Measurements from ENCODE around the gene IQGAP2. TPM values are rescaled to one million over a fixed set of nuclear protein-coding genes. Genes with fewer than 3 reads are reported as not detected.

Gene IQGAP2
- total RNA-seq, 1 donor from 2014 or later, result 8.8 TPM

DNA sequence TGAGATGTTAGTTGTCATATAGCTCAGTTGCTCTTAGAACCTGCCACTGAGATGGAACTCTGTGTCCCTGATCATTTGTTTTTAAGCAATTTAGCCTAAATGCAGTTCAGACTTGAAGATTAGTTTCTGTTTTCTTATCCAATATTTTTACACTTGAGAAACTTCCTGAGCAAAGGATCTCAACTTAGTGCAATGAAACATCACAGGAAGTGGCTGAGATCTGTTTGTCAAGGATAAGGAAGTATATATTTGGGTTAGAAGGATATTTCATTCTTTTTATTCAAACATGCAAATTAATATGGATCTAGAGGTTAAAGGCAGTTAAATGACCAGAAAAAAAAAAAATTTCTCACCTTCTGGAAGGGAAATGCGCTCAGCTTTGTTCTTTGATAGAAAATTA, 293.2 kb downstream of the IQGAP2 start:
- H3K27ac Mint-ChIP-seq (ENCODE audit: unreplicated experiment), result peak overlapping the region; percentile 79
- no peak for DNase-seq (ENCODE audit: extremely low spot score, unreplicated experiment)
- H3K9me3 Mint-ChIP-seq (ENCODE audit: unreplicated experiment), result no peaks in the 10 kb centered on the region
- TF ChIP-seq, protein P1, sequence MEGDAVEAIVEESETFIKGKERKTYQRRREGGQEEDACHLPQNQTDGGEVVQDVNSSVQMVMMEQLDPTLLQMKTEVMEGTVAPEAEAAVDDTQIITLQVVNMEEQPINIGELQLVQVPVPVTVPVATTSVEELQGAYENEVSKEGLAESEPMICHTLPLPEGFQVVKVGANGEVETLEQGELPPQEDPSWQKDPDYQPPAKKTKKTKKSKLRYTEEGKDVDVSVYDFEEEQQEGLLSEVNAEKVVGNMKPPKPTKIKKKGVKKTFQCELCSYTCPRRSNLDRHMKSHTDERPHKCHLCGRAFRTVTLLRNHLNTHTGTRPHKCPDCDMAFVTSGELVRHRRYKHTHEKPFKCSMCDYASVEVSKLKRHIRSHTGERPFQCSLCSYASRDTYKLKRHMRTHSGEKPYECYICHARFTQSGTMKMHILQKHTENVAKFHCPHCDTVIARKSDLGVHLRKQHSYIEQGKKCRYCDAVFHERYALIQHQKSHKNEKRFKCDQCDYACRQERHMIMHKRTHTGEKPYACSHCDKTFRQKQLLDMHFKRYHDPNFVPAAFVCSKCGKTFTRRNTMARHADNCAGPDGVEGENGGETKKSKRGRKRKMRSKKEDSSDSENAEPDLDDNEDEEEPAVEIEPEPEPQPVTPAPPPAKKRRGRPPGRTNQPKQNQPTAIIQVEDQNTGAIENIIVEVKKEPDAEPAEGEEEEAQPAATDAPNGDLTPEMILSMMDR (IDR thresholded peaks at IDR 0.05), result no peak
- H3K4me1 Mint-ChIP-seq (ENCODE audit: unreplicated experiment), result peaks cover 47% of the 10 kb centered on the region
- H3K27me3 Mint-ChIP-seq (ENCODE audit: unreplicated experiment), result no peaks in the 10 kb centered on the region
- H3K36me3 Mint-ChIP-seq (ENCODE audit: unreplicated experiment), result no peaks in the 10 kb centered on the region
- H3K4me3 Mint-ChIP-seq (ENCODE audit: unreplicated experiment), result no peak overlapping the region

DNA sequence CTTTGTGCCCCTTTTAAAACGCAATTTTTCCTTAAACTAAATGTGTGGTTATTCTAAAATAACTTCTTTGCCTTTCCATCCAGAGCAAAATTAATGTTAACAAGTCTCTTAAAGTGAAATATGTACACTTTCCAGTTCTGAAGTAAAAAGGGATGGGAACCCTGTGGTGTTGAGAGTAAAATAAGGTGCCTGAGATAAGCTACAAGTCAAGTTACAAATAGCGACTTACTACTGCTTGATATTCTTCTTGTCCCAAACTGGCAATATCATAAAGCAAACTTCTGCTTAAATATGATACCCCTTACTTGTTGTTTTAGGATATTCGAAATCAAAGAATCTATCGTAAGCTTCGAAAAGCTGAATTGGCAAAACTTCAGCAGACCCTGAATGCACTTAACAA, 294.6 kb downstream of the IQGAP2 start:
- no peaks in the 10 kb centered on the region for H3K27me3 Mint-ChIP-seq (ENCODE audit: unreplicated experiment)

DNA sequence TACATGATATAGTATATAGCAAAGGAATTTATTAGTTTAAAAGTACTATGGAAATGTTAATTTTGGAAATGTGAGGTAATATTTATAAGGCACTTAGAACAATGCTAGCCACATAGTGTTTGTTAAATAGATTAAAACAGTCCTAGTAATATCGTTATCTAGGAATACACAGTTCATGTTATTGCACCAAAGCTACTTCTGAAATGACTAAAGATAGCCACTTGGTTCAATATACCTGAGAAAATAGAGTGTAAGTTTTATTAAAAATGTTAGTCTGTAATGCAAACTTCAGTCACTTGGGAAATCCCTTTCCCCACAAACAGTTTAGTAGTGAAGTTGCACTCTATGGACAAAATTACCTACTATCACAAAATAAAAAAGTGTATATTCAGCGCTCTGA, 297.5 kb downstream of the IQGAP2 start:
- peaks cover 37% of the 10 kb centered on the region for H3K4me1 Mint-ChIP-seq (ENCODE audit: unreplicated experiment)
- peaks cover 2% of the 10 kb centered on the region for H3K36me3 Mint-ChIP-seq (ENCODE audit: unreplicated experiment)
- DNase-seq (ENCODE audit: extremely low spot score, unreplicated experiment), result no peak
- no peaks in the 10 kb centered on the region for H3K27me3 Mint-ChIP-seq (ENCODE audit: unreplicated experiment)
- no peaks in the 10 kb centered on the region for H3K9me3 Mint-ChIP-seq (ENCODE audit: unreplicated experiment)
- TF ChIP-seq, protein P1 (IDR thresholded peaks at IDR 0.05), result no peak
- no peak overlapping the region for H3K27ac Mint-ChIP-seq (ENCODE audit: unreplicated experiment)
- no peak overlapping the region for H3K4me3 Mint-ChIP-seq (ENCODE audit: unreplicated experiment)

More for the DNA sequence above, 294.6 kb downstream of the IQGAP2 start:
- Mint-ChIP-seq H3K9me3 (ENCODE audit: unreplicated experiment) (no peaks in the 10 kb centered on the region), H3K4me1 (ENCODE audit: unreplicated experiment) (peaks cover 44% of the 10 kb centered on the region), H3K27ac (ENCODE audit: unreplicated experiment) (no peak overlapping the region), H3K4me3 (ENCODE audit: unreplicated experiment) (no peak overlapping the region), H3K36me3 (ENCODE audit: unreplicated experiment) (no peaks in the 10 kb centered on the region)
- no peak for DNase-seq (ENCODE audit: extremely low spot score, unreplicated experiment)
- TF ChIP-seq, protein P1 (IDR thresholded peaks at IDR 0.05), result no peak

DNA sequence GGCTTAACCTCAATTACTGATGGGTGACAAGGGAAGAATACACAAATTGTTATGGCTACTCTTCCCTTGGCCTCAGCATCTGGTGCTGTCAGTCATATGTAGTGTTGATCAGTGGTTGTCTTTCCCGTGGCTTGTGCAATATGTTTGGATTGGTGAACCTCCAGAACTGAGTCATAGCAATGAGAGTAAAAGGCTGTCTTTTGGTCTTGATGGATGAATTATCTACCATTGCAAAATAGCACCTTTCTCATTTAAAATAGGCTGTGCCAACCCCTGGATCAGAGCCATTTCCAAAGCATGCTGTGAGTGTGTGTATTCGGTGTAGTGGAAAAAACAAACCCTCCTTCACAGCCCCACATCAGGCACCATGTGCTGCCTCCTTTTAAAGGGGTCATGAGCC, 298.2 kb downstream of the IQGAP2 start:
- H3K4me3 Mint-ChIP-seq (ENCODE audit: unreplicated experiment), result no peak overlapping the region
- TF ChIP-seq, protein P1 (IDR thresholded peaks at IDR 0.05), result no peak
- peaks cover 2% of the 10 kb centered on the region for H3K36me3 Mint-ChIP-seq (ENCODE audit: unreplicated experiment)
- peaks cover 31% of the 10 kb centered on the region for H3K4me1 Mint-ChIP-seq (ENCODE audit: unreplicated experiment)
- H3K27ac Mint-ChIP-seq (ENCODE audit: unreplicated experiment), result peak overlapping the region; percentile 34
- DNase-seq (ENCODE audit: extremely low spot score, unreplicated experiment), result no peak
- H3K27me3 Mint-ChIP-seq (ENCODE audit: unreplicated experiment), result no peaks in the 10 kb centered on the region
- H3K9me3 Mint-ChIP-seq (ENCODE audit: unreplicated experiment), result no peaks in the 10 kb centered on the region

DNA sequence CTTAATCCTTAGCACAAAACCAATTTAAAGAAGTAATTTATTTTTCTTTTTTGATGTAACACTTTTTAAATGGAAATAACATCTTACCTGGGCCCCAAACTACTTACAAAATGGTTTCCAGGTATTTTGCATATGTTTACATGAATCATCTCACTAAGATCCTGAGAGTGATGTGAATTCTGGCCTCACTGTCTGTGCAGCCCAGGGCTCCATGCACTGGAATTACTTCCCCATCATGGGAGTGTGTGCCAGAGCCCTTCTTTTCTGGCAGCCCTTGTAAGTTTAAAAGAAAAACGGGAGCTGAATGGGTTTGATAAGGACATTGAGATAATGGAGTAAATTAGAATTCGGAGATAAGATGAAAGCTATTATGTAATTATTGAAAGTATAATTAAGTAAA, 300.6 kb downstream of the IQGAP2 start:
- TF ChIP-seq, protein P1 (IDR thresholded peaks at IDR 0.05), result no peak
- Mint-ChIP-seq H3K36me3 (ENCODE audit: unreplicated experiment) (peaks cover 2% of the 10 kb centered on the region), H3K27ac (ENCODE audit: unreplicated experiment) (no peak overlapping the region), H3K27me3 (ENCODE audit: unreplicated experiment) (no peaks in the 10 kb centered on the region), H3K4me3 (ENCODE audit: unreplicated experiment) (no peak overlapping the region), H3K9me3 (ENCODE audit: unreplicated experiment) (no peaks in the 10 kb centered on the region), H3K4me1 (ENCODE audit: unreplicated experiment) (peaks cover 30% of the 10 kb centered on the region)
- DNase-seq (ENCODE audit: extremely low spot score, unreplicated experiment), result no peak
